NCI-H2196 treated with DMSO at 0.1 percent for 48 hours (cell line): ENCODE results near the gene CCDC47.
"Not testable (repeated sequence)": the region's sequence is repeated elsewhere in the genome, so short reads cannot be mapped to it uniquely, and the experiment has no call there.

ENCODE experiments used
- DNase-seq: peaks from one replicate; lab custom pipeline; 2025; ENCODE audit not compliant: unreplicated experiment; lab: John Stamatoyannopoulos, UW

CCDC47 gene, protein sequence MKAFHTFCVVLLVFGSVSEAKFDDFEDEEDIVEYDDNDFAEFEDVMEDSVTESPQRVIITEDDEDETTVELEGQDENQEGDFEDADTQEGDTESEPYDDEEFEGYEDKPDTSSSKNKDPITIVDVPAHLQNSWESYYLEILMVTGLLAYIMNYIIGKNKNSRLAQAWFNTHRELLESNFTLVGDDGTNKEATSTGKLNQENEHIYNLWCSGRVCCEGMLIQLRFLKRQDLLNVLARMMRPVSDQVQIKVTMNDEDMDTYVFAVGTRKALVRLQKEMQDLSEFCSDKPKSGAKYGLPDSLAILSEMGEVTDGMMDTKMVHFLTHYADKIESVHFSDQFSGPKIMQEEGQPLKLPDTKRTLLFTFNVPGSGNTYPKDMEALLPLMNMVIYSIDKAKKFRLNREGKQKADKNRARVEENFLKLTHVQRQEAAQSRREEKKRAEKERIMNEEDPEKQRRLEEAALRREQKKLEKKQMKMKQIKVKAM

DNA sequence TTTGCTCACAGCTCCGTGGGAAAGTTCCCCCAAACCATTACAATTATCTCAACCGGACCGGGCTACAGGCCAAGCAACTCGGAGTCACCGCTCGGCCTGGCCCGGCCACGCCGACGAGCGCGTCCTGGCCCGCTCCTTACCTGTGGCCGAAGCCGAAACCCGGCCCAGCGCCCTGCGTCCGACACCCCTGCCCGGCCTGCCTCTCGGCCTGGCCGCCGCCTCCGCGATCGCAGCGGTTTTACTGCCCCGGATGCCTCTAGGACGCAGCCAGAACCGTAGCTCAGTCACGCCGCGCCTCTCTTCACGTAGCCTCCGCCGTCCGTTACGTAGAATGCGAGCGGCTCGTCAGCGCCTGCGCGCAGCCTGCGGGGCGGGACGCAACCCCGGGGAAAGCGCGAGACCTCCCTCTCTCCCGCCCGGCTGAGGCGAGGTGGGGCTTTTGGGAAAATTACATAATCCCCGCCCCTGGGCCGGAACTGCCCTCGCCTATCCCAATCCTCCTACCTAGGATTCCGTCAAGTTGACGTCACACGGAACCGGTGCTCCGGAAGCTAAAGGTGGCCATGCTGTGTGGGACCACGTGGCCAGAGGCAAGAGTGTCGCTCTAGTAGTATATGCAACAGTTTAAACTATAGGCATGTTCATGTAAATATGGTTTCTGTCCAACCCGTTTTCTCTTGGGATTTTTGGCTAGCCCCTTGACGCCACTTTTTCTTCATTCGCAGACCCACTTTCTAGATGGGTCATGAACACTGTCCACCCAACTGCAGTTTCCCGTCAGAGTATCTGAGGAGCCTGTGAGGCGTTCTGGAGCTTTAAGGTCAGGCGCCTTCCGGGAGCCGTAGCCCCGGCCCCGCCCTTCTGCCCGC, at the start of gene CCDC47:
TSS of gene CCDC47 (minus strand) at position 326 of the 869 bp plus-strand sequence. CDS start 7,422 bp downstream, outside the sequence.
- DNase-seq, result peak; percentile 98

DNA sequence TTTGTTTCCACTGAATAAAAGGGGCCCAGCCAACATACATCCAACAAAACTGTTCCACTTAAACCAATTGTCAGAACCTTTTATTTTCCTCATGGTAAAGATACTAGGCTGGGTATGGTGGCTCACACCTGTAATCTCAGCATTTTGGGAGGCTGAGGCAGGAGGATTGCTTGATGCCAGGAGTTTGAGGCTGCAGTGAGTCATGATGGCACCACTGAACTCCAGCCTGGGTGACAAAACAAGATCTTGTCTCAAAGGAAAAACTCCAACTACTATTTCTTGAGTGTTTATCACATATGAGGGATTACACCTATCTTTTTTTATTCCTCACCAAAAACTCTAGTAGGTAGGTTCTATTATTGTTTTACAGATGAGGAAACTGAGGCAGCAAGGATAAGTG, 49.1 kb upstream of the CCDC47 start:
- DNase-seq, result no peak

DNA sequence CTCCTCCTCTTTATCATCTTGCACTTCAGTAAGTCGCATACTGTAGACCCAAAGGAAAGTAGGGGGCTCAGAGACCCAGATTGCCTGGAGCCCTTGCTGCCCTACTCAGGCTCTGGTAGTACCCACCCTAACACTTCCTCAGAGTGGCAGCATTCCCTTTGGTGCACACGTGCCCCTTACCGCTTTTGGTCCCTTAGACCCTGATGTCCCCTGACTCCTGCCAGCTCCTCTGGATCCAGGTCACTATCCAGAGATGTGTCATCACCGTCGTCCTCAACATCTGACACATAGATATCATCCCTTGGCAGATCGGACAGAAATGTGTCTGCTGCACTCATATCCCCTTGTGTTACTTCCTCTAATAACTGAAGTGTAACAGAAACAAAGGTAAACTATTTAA, 48.4 kb upstream of the CCDC47 start:
- no peak for DNase-seq

DNA sequence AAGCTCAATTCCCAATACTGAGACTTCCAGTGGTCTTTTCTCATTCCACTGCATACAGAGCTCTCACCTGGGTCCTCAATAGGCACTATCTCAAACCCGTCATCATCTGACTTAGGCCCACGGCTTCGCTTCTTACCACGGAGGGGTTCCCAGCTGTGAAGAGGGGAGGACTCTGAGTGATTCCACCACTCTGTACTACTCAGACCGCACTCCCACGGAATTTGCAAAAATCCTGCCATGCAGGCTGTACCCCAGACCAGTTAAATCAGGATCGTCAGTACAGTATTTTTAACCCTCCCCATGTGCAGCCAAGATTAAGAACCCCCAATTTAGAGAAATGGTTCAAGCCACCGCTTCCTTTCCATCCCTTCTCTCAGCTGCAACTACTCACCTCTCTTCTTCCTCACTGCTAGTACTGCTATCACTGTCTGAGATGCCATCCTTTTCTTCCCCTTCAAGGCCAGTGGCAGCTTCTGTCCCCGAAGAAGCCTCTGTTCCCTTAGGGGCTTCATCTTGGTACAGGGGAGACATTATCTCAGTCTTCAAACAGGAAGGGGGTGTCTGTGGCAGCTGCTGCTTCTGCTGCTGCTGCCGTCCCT, 47.7 kb upstream of the CCDC47 start:
- no peak for DNase-seq

DNA sequence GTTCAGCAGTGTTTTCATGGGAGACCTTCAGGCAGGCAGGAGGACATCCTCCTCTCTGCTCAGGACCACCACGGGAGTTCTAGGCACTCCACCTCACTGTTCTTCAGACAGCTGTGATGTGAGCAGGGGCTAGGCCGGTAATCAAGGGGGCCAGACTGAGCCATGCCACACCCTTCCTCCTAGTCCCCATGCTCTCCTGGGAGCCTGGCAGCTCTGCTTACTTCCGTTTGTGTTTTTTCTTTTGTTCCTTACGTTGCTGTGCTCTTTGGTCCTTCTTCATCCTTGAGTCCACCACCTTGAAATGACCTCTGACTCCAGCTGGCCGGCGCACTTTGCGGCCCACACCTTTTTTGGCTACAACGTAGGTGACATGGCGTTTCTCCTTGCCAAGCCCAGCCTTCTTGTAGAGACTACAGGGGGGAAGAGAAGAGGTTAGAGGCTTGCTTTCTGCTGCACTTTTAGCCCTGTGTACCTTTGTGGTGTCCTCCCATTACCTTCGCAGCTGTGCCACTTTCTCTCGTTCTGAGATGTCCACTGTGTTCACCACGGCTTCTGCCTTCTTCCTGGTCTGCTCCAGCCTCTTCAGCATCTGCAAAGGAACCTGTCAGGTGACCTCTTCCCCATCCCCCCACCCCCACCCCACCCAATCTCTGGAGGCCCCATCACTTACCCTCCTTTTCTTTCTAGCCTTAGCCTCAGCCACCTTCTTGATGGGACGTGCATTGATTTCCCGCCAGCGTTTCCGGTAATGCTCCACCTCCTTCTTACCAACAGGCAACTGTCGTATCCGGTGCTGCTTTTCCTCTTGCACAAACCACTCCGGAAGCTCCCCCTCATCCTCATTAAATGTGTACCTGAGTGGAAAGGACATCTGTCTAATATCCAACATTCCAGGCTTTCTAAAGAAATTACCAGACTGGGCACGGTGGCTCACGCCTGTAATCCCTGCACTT, 46.5 kb upstream of the CCDC47 start:
- no peak for DNase-seq

DNA sequence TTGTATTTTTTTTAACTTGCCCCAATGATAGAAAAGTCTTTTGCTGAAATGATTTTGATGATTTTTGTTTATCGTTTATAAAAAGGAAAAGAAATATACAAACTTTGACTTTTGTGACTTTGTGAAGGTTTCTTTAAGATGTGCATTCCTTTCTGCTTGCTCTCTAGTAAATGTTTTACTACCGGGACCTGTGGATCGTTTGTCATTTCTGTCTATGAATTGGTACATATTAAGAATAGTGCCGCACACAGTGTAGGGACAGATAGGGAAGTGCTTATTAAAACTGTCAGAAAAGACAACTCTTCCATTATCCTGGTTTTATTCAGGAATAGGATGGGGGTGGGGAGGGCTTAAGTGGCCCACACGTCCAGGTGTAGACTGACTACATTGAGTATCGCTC, 45.7 kb upstream of the CCDC47 start:
- no peak for DNase-seq

DNA sequence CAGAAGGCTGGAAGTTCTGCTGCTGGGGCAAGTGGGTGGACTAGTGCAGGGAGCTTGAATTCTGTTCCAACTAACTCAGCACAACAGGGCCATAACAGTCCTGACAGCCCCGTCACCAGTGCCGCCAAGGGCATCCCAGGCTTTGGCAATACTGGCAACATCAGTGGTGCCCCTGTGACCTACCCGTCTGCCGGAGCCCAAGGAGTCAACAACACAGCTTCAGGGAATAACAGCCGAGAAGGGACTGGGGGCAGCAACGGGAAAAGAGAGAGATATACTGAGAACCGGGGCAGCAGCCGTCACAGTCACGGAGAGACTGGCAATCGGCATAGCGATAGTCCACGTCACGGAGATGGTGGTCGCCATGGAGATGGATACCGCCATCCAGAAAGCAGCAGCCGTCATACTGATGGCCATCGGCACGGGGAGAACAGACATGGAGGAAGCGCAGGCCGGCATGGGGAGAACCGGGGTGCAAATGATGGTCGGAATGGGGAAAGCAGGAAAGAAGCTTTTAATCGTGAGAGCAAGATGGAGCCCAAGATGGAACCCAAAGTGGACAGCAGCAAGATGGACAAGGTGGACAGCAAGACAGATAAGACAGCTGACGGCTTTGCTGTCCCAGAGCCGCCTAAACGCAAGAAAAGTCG, 44.5 kb upstream of the CCDC47 start:
- DNase-seq, result no peak

DNA sequence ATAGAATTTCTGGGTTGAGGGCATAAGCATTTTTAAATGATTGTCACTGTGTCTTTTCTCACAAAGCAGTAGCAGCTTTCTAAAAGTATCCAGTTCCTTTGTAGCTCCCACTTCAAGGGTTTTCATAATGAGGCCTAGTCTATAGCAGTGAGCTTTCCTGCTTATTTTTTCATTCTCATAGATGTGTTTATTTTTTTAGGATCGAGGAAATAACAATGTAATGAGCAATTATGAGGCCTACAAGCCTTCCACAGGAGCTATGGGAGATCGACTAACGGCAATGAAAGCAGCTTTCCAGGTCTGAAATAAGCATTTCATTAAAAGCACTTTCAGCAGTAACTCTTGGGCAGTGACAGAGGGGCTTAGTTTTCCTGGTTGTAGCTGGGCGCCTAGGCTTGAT, 43.3 kb upstream of the CCDC47 start:
- DNase-seq, result no peak

DNA sequence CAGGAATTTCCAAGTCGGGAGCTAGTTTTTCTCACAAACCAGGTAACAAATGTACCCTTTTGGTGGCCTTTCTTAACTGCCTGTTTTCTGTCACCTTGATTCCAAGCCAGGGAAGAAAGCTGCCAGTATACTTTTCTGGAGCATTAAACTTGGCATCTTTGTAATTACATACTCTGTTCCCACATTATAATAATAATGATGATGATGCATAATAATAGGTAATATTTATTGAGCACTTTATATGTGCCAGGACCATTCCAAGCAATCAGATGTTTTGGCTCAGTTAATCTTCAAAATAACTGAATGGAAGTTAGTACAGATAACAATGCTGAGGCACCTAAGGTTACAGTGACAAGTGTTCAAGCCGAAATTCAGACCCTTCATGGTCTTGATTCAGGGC, 42.7 kb upstream of the CCDC47 start:
- no peak for DNase-seq

DNA sequence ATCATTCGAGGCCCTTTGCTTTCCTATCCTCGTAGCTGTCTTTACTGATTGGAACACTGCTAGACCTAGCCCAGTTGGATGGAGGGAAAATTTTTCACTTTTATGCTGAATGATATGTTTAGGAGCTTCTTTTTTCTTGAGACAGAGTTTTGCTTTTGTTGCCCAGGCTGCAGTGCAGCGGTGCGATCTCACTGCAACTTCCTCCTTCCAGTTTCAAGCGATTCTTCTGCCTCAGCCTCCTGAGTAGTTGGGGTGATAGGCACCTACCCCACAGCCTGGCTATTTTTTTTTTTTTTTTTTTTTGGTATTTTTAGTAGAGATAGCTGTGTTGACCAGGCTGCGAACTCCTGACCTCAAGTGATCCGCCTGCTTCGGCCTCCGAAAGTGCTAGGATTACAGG, 36.6 kb upstream of the CCDC47 start:
- no peak for DNase-seq

DNA sequence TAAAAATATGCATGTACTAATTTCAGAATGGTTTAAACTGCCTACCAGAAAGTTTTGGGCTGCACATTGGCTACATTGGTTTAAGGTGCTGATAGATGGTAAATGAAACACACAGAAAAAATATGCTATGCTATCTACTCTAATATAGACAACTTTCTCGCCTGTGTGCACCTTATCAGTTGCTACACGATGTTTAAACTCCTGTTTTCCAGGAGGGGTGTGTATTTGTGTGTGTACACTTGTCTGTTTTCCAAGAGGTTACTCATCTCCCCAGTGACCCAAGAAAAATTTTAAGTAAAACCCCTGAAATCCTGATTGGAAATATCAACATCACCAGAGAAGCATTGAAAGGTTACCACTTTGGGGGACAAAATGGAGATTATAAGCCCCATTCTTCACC, 32.2 kb upstream of the CCDC47 start:
- DNase-seq, result no peak

DNA sequence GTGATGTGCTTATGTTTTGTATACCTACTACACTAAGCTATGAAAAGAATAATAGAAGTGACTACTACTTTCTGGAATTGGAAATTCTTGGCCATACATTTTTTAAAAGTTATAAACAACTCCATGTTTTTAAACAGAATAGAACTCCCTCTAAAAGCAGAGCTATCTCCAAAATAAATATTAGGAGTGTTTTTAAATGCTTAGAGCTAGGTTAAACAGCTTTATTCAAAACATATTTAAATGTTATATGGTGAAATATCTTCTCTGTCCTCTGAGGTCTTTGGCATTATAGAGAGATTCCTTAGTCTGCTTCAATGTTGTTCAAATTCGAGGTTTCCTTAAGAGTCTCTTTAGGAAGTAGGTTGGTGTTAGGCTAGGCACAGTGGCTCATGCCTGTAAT, 30.9 kb upstream of the CCDC47 start:
- no peak for DNase-seq

DNA sequence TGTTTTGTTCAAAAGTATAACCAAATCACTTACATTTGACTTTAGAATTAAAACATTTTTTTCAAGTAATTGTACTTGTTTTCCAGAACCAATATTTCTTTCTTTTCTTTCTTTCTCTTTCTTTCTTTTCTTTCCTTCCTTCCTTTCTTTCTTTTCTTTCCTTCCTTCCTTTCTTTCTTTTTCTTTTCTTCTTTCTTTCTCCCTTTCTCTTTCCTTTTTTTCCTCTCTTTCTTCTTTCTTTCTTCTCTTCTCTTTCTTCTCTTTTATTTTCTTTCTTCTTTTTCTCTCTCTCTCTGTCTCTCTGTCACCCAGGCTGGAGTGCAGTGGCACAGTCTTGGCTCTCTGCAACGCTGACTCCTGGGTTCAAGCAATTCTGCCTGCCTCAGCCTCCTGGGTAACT, 27.4 kb upstream of the CCDC47 start:
- DNase-seq, result no peak

DNA sequence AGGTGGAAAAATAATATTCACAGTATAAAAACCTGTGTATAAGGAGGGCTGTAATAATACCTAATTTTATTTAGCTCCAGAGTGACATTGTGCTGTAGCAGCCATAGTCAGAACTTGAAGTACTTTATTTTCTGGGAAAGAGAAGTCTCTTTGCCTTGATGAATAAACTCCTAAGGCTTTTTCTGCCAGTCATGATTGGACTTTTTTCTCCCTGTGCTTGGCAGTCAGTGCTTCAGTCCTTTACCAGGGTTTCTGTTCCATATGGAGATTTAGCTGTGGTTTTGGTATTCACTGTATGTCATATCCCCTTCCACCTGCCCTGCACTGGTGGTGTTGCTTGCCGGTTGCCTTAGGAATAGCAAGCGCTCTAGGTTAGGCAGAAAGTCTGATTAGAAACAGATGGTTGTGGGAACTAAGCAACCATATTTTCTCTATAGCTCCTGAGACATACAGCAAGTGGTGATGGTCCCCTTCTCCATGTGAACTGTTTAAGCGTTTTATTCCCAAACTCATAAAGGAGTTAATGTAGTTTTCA, 25.2 kb upstream of the CCDC47 start:
- no peak for DNase-seq

DNA sequence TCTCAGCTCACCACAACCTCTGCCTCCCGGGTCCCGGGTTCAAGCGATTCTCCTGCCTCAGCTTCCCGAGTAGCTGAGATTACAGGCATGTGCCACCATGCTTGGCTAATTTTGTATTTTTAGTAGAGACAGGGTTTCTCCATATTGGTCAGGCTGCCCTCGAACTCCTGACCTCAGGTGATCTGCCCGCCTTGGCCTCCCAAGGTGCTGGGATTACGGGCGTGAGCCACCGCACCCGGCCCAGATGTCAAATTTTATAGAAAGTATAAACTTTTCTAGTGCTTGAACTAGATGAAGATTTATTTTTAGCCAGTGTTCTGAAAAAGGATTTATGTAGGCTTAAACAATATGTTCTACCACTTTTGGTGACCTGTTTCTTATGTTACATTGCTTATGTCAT, 23.0 kb upstream of the CCDC47 start:
- not testable (repeated sequence) for DNase-seq

DNA sequence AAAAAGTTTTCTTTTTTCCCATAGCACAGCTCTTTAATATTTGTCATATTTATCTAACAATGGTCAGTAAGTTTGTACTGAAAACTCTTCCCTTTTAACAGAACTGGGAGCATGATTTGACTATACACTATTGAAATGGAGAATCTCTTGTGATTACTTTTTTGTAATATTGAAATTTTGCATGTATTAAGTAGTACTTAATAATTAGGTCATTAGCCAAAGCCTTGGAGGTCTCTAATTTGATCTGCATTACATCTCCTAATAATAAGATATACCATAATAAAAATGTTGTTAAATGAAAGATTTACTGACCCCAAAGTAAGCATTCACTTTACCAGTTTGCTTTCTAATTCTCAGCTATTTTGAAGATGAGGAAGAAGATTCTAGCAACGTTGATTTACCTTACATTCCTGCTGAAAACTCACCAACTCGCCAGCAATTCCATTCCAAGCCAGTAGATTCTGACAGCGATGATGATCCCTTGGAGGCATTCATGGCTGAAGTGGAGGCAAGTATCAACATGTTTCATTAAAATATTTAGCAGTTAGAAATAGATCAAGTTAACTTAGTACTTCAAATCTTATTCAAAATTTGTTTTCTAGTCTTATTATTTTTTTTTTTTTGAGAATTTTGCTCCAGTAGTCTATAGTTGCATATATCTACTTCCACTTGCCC, 18.8 kb upstream of the CCDC47 start:
- no peak for DNase-seq

DNA sequence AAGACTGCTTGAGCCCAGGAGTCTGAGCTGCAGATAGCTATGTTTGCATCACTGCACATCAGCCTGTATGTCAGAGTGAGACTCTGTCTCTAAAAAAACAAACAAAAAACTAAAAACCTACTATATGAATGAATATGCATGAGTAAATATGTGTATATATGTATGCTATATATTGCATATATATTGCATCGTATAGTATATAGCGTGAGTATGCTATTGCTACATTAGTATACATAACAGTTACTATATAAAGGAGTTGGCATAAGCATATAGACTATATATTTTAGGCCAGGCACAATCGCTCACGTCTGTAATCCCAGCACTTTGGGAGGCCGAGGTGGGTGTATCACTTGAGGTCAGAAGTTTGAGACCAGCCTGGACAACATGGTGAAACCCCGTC, 16.7 kb upstream of the CCDC47 start:
- DNase-seq, result no peak

DNA sequence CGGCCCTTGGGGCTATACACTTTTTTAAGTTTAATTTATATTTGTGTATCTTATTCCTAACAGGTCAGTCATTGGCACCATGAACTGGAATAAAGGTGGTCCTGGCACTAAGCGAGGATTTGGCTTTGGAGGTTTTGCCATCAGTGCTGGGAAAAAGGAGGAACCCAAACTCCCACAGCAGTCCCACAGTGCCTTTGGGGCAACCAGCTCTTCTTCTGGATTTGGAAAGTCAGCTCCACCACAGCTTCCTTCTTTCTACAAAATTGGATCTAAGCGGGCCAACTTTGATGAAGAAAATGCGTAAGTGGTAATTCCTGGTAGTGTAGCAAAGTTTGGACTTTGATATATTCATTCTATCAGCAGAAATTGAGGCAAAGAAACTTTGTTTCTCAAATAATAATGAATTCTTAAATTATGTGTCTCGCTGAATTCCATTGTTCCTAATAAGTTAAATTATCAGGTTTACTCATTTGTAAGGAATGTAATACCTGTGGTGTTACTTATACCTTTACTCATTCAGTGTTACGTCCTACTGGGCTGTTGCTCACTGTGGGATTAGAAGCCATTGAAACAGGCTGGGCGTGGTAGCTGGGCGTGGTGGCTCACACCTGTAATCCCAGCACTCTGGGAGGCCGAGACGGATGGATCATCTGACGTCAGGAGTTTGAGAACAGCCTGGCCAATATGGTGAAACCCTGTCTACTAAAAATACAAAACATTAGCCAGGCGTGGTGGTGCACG, 13.7 kb upstream of the CCDC47 start:
- no peak for DNase-seq

DNA sequence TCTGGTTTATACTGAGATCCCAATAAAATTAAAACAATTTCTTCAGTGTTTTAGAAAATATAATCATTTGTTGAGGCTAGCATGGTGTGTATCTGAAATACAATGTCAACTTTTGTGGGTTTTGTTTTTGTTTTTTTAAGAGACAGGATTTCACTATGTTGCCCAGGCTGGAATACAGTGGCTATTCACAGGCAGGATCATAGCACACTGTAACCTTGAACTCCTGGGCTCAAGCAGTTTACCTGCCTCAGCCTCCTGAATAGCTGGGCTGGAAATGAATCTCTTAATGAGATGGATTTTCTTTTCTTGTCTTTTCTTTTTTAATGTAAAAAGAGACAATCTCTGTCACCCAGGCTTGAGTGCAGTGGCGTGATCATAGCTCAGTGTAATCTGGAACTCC, 12.7 kb upstream of the CCDC47 start:
- no peak for DNase-seq
